ENCODE data around the gene RAB5A.

The RAB5A gene

DNA sequence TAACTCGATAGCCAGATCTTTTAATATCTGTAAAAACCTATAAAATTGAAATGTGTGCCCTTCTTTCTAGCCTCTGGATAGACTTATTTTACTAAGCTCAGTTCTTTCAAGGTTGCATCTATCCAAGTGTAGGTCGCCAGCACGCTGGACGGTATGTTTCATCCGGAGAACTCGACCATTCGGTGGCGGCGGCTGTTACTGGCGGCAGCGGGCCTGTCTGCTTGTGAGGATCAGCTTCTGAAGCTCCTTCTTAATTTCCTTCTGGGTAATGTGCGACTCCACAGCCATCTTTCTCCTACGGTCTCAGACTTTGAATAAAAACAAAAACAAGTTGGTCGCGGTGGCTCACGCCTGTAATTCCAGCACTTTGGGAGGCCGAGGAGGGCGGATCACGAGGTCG is 61.1 kb downstream of the RAB5A start:
- H4K20me1 ChIP-seq (ENCODE audit: insufficient read depth, low read length), result no peaks in the 10 kb centered on the region
- no peak overlapping the region for H3K4me3 ChIP-seq (ENCODE audit: low read depth, low read length, poor library complexity, severe bottlenecking)
- no peaks in the 10 kb centered on the region for H3K27me3 ChIP-seq (ENCODE audit: insufficient read depth, low read length)
- no peaks in the 10 kb centered on the region for H3K79me2 ChIP-seq (ENCODE audit: insufficient read depth, low read length)
- no peaks in the 10 kb centered on the region for H3K36me3 ChIP-seq (ENCODE audit: insufficient read depth, low read length)
- TF ChIP-seq, protein P1, sequence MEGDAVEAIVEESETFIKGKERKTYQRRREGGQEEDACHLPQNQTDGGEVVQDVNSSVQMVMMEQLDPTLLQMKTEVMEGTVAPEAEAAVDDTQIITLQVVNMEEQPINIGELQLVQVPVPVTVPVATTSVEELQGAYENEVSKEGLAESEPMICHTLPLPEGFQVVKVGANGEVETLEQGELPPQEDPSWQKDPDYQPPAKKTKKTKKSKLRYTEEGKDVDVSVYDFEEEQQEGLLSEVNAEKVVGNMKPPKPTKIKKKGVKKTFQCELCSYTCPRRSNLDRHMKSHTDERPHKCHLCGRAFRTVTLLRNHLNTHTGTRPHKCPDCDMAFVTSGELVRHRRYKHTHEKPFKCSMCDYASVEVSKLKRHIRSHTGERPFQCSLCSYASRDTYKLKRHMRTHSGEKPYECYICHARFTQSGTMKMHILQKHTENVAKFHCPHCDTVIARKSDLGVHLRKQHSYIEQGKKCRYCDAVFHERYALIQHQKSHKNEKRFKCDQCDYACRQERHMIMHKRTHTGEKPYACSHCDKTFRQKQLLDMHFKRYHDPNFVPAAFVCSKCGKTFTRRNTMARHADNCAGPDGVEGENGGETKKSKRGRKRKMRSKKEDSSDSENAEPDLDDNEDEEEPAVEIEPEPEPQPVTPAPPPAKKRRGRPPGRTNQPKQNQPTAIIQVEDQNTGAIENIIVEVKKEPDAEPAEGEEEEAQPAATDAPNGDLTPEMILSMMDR (IDR thresholded peaks at IDR 0.05; ENCODE audit: low read length), result no peak
- no peak for TF ChIP-seq EZH2 (IDR thresholded peaks at IDR 0.05; ENCODE audit: borderline replicate concordance, low read length)
- no peak overlapping the region for H3K9ac ChIP-seq (ENCODE audit: low read length)
- H3K4me2 ChIP-seq (ENCODE audit: low read length), result no peak overlapping the region
- no peaks in the 10 kb centered on the region for H3K9me2 ChIP-seq (ENCODE audit: low read depth, low read length)
- H3K4me1 ChIP-seq (ENCODE audit: insufficient read depth, low read length, severe bottlenecking), result no peaks in the 10 kb centered on the region
- H3F3A ChIP-seq (ENCODE audit: insufficient read depth, low read length), result no peaks in the 10 kb centered on the region
- no peaks in the 10 kb centered on the region for H3K9me3 ChIP-seq (ENCODE audit: low read length)
- no peak overlapping the region for H2AFZ ChIP-seq (ENCODE audit: low read length)
- no peak overlapping the region for H3K27ac ChIP-seq (ENCODE audit: low read depth, low read length, poor library complexity, severe bottlenecking)

DNA sequence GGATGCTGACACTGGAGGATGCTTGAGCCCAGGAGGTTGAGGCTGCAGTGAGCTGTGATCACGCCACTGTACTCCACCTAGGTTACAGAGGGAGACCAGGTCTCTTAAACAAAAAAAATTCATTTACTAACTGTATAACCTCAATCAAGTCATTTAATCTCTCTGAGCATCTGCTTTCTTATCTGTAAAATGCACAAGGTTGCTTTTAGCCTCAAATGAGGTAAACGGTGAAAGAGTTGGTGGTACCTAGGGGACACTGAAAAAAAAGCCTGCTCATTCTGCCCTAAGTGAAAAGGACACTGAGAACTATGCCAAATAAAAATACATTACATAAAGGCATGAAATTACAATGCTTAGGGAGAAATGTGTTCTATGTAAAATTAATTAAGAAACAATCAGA is 61.7 kb downstream of the RAB5A start:
- H2AFZ ChIP-seq (ENCODE audit: low read length), result no peak overlapping the region
- H4K20me1 ChIP-seq (ENCODE audit: insufficient read depth, low read length), result no peaks in the 10 kb centered on the region
- TF ChIP-seq, protein P1 (IDR thresholded peaks at IDR 0.05; ENCODE audit: low read length), result no peak
- TF ChIP-seq EZH2 (IDR thresholded peaks at IDR 0.05; ENCODE audit: borderline replicate concordance, low read length), result no peak
- H3K4me1 ChIP-seq (ENCODE audit: insufficient read depth, low read length, severe bottlenecking), result no peaks in the 10 kb centered on the region
- H3K36me3 ChIP-seq (ENCODE audit: insufficient read depth, low read length), result no peaks in the 10 kb centered on the region
- no peak overlapping the region for H3K4me3 ChIP-seq (ENCODE audit: low read depth, low read length, poor library complexity, severe bottlenecking)
- H3K9ac ChIP-seq (ENCODE audit: low read length), result no peak overlapping the region
- H3K79me2 ChIP-seq (ENCODE audit: insufficient read depth, low read length), result no peaks in the 10 kb centered on the region
- no peaks in the 10 kb centered on the region for H3K9me2 ChIP-seq (ENCODE audit: low read depth, low read length)
- H3K9me3 ChIP-seq (ENCODE audit: low read length), result no peaks in the 10 kb centered on the region
- no peak overlapping the region for H3K27ac ChIP-seq (ENCODE audit: low read depth, low read length, poor library complexity, severe bottlenecking)
- no peaks in the 10 kb centered on the region for H3K27me3 ChIP-seq (ENCODE audit: insufficient read depth, low read length)
- H3K4me2 ChIP-seq (ENCODE audit: low read length), result no peak overlapping the region
- H3F3A ChIP-seq (ENCODE audit: insufficient read depth, low read length), result no peaks in the 10 kb centered on the region

DNA sequence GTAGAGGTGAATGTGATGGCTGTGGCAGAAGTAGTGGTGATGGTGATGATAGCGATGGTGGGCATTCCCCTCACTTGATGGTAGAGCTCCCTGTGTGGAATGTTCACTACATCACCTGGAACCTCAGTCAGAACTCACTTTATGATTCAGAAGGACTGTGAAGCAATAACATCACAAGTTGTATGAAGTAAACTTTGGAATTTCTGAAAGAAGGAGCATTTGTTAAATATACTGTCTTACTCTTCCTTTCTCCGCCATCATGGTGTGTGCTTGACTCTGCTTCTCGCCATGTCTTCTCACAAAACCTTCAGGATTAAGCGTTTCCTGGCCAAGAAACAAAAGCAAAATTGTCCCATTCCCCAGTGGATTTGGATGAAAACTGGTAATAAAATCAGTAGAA is 65.3 kb downstream of the RAB5A start, which contains the start of gene PP2D1:
TSS of gene PP2D1 (minus strand) at position 101 of the 400 bp plus-strand sequence. CDS start 192 bp downstream, outside the sequence.
- Histone ChIP-seq H3K36me3 (ENCODE audit: insufficient read depth, low read length) (no peaks in the 10 kb centered on the region), H3K4me1 (ENCODE audit: insufficient read depth, low read length, severe bottlenecking) (no peaks in the 10 kb centered on the region), H3K4me3 (ENCODE audit: low read depth, low read length, poor library complexity, severe bottlenecking) (no peak within 1 kb of the TSS), H3K27me3 (ENCODE audit: insufficient read depth, low read length) (no peaks in the 10 kb centered on the region), H3K9ac (ENCODE audit: low read length) (no peak within 1 kb of the TSS), H4K20me1 (ENCODE audit: insufficient read depth, low read length) (no peaks in the 10 kb centered on the region), H3K79me2 (ENCODE audit: insufficient read depth, low read length) (no peaks in the 10 kb centered on the region), H3F3A (ENCODE audit: insufficient read depth, low read length) (no peaks in the 10 kb centered on the region), H3K4me2 (ENCODE audit: low read length) (no peak within 1 kb of the TSS), H3K9me3 (ENCODE audit: low read length) (no peaks in the 10 kb centered on the region), H3K27ac (ENCODE audit: low read depth, low read length, poor library complexity, severe bottlenecking) (no peak within 1 kb of the TSS), H3K9me2 (ENCODE audit: low read depth, low read length) (no peaks in the 10 kb centered on the region), H2AFZ (ENCODE audit: low read length) (no peak within 1 kb of the TSS)
- TF ChIP-seq, protein P1 (IDR thresholded peaks at IDR 0.05; ENCODE audit: low read length), result no peak
- TF ChIP-seq EZH2 (IDR thresholded peaks at IDR 0.05; ENCODE audit: borderline replicate concordance, low read length), result no peak

Measured in OCI-LY1 (cell line).